HAP-1 (cell line): ENCODE results near the gene GNB1.
A peak's percentile ranks its signal among the peaks of the same experiment; 100 is the strongest.
"Not testable (repeated sequence)": the region's sequence is repeated elsewhere in the genome, so short reads cannot be mapped to it uniquely, and the experiment has no call there.

Experiments
- DNase-seq, 2 experiments: peaks; one replicate each; pipeline ENCODE4 v3.0.0-alpha.2; 2016 to 2020; ENCODE audit warnings: low spot score in 2 of 2
- H3K27me3 ChIP-seq: fragments of 250-450 bp; sonication (Bioruptor Pico); 2 replicates; pipeline ENCODE4 v1.5.1; 2020; ENCODE audit warnings: low read depth, mild to moderate bottlenecking, moderate library complexity
- H3K36me3 ChIP-seq: fragments of 250-450 bp; sonication (Bioruptor Pico); replicated peaks from 2 replicates; pipeline ENCODE4 v1.5.1; 2020; ENCODE audit warnings: mild to moderate bottlenecking
- H3K4me1 ChIP-seq: fragments of 250-450 bp; sonication (Bioruptor Pico); 2 replicates; pipeline ENCODE4 v1.5.1; 2020; ENCODE audit warnings: mild to moderate bottlenecking
- H3K4me3 ChIP-seq: fragments of 250-450 bp; sonication (Bioruptor Pico); 2 replicates; pipeline ENCODE4 v1.5.1; 2020; ENCODE audit warnings: mild to moderate bottlenecking, moderate library complexity
- H3K9me3 ChIP-seq: fragments of 250-450 bp; sonication (Bioruptor Pico); 2 replicates; pipeline ENCODE4 v1.5.1; 2020; ENCODE audit warnings: mild to moderate bottlenecking, moderate library complexity
- in situ Hi-C: fragments of 300-500 bp; cut with MboI; formaldehyde crosslinking; loops from 3 replicates; pipeline ENCODE4 v1.14.3; 2020; ENCODE audit warnings: low sequenced_read_pairs, inconsistent platforms, mixed read lengths

The GNB1 gene

DNA sequence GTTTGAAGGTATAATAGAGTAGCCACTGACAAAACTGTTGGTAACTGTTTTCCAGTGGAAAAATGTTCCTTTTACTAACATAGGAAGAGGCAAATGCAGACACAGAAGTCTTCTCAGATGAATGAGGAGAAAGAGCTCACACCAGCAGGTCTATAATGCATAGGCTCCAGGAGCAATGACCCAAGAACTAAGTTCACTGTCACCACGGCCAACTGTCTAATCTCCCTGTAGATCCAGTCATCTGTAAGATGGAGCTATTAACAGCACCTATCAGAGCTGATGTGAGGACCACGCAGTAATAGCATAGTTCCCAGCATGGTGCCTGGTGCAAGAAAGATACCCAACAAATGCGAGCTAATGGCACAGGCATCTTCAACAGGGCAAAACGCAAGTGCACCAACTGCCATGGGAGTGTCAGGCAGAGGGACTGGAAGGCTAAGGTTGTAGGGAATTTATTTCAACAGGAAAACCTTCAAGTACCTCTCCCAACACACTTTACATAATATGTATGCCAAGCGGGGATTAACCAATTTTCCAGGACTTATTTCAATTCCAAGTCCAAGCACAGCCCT, 12.9 kb downstream of the GNB1 start:
- no peaks in the 10 kb centered on the region for H3K27me3 ChIP-seq
- peaks cover 65% of the 10 kb centered on the region for H3K36me3 ChIP-seq
- no peaks in the 10 kb centered on the region; the same call in 1 of the 2 replicates for H3K9me3 ChIP-seq
- no peak for DNase-seq
- H3K4me3 ChIP-seq = no peak overlapping the region
- in situ Hi-C loops = no loop called here
- peaks cover 6% of the 10 kb centered on the region for H3K4me1 ChIP-seq

DNA sequence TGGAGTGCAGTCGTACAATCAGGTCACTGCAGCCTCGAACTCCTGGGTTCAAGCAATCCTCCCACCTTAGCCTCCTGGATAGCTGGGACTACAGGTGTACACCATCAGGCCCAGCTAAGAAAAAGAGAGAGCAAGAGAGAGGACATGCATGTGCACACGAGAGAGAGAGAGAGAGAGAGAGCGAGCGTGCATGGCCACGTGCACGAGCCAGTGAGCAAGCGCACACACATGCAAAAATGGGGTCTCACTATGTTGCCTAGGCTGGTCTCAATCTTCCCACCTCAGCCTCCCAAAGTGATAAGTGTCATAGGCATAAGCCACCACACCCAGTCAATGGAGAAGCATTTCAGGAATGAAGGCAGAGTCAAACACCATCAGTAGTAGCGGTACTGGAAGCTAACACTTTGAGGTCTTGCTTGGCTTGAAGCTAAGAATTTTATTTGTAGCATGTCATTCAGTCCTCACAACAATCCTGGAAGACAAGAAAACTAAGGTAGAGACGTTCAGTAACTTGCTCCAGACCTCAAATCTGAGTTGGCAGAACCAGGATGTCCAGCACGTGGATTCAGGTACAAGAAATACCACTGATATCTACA, 14.5 kb downstream of the GNB1 start:
- Histone ChIP-seq H3K36me3 (peaks cover 74% of the 10 kb centered on the region), H3K27me3 (no peaks in the 10 kb centered on the region), H3K4me3 (no peak overlapping the region), H3K4me1 (no peaks in the 10 kb centered on the region), H3K9me3 (no peaks in the 10 kb centered on the region; the same call in 1 of the 2 replicates)
- DNase-seq = no peak
- in situ Hi-C loops = no loop called here

DNA sequence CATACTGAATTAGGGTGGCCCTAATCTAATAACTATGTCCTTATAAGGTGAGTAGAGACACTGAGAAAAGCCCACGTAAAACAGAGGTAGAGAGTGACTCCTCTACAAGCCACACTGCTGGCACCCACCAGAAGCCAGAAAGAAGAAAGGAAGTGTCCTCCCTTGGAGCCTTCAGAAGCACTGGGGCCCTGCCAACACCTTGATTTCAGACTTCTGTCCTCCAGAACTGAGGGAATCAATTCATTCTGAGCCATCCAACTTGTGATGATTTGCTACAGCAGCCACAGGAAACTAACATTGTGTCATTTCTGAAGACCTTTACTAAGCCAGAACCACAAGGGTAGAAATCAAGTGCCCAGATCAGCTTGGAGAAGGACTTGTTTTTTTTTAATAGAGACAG, 15.0 kb downstream of the GNB1 start:
- Histone ChIP-seq H3K4me1 (no peaks in the 10 kb centered on the region), H3K36me3 (peaks cover 74% of the 10 kb centered on the region), H3K27me3 (no peaks in the 10 kb centered on the region), H3K9me3 (no peaks in the 10 kb centered on the region; the same call in 1 of the 2 replicates), H3K4me3 (no peak overlapping the region)
- in situ Hi-C loops = no loop called here
- DNase-seq = no peak

DNA sequence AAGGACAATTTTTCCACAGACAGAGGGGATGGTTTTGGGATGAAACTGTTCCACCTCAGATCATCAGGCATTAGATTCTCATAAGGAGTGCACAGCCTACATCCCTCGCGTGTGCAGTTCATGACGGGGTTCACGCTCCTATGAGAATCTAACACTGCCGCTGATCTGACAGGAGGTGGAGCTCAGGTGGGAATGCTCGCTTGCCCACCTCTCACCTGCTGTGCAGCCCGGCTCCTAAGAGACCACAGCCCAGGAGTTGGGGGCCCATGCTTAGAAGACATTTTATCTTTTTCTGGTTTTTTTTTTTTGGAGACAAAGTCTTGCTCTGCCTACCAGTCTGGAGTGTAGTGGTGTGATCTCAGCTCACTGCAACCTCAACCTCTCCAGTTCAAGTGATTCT, 16.0 kb downstream of the GNB1 start:
- no peaks in the 10 kb centered on the region; the same call in 1 of the 2 replicates for H3K9me3 ChIP-seq
- no peaks in the 10 kb centered on the region for H3K27me3 ChIP-seq
- peaks cover 68% of the 10 kb centered on the region for H3K36me3 ChIP-seq
- in situ Hi-C loops = no loop called here
- DNase-seq = no peak
- no peaks in the 10 kb centered on the region for H3K4me1 ChIP-seq
- no peak overlapping the region for H3K4me3 ChIP-seq

DNA sequence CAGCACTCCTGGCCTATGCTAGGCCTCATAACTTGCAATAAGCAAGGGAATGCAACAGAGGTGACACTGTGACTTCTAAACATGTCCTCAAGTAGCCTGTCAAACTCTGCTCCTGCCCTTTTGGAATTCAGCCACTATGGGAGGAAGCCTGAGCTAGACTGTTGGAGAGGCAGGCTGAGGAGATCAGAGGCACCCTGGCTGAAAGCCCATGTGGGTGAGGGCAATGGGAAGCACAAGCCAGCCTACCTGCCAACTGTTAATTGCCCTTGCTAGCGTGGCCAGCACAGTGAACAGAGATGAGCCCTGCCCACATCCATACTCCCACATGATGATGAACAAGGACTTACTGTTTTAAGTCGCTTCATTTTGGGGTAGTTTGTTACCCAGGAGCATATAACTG, 17.7 kb downstream of the GNB1 start:
- no peaks in the 10 kb centered on the region; the same call in 1 of the 2 replicates for H3K9me3 ChIP-seq
- in situ Hi-C loops = no loop called here
- H3K36me3 ChIP-seq = peaks cover 53% of the 10 kb centered on the region
- H3K27me3 ChIP-seq = no peaks in the 10 kb centered on the region
- H3K4me3 ChIP-seq = no peak overlapping the region
- no peak for DNase-seq
- H3K4me1 ChIP-seq = no peaks in the 10 kb centered on the region

DNA sequence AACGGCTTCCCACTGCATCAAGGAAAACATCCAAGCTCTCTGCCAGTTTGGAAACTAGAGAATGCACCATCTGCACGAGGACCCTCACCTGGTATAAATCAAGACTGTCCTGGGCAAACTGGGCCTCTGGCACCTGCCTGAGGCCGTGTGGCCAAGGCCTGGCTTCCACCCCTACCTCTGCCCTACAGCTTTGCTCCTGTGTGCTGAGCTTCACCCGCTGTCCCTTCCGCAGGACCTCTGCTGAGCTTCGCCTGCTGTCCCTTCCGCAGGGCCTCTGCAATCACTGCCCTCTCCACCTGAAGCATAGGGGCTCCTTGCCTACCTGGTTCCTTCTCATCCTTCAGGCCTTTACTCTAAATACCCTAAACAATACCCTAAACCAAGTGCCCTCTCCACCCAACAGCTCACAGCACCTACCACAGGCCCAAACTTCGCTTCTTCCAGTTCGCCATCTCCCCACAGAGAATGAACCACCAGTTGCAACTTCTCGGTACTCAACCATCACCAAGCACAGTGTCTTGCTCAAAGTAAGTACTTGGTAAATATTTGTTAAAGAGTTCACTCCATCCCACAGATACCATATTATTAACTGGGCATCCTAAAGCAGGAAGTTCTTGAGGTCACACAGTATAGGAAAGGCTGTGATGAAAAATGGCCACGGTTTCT, 18.4 kb downstream of the GNB1 start:
- Histone ChIP-seq H3K4me3 (no peak overlapping the region), H3K36me3 (peaks cover 46% of the 10 kb centered on the region), H3K9me3 (no peaks in the 10 kb centered on the region; the same call in 1 of the 2 replicates), H3K27me3 (no peaks in the 10 kb centered on the region), H3K4me1 (no peaks in the 10 kb centered on the region)
- in situ Hi-C loops = no loop called here
- no peak for DNase-seq

DNA sequence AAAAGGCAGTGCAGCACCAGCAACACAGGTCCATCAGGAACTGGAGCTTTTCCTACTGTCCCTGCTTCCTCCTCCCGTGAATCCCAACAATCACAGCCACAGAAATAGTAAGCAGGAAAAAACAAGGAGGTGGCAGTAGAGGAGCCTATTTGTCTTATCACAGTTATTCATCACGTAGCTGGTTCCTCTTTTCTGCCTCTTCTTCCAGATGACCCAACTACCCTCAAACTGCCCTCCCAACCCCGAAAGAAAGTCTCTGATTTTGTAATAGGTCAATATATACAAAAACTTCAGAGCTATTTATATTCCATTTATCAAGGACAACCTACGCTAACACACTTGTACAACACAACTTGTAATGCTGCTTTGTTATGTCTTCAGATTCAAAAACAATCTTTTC, 21.4 kb downstream of the GNB1 start:
- Histone ChIP-seq H3K9me3 (no peaks in the 10 kb centered on the region), H3K27me3 (no peaks in the 10 kb centered on the region), H3K36me3 (peaks cover 23% of the 10 kb centered on the region), H3K4me3 (no peak overlapping the region), H3K4me1 (no peaks in the 10 kb centered on the region)
- no peak for DNase-seq
- in situ Hi-C loops = no loop called here

DNA sequence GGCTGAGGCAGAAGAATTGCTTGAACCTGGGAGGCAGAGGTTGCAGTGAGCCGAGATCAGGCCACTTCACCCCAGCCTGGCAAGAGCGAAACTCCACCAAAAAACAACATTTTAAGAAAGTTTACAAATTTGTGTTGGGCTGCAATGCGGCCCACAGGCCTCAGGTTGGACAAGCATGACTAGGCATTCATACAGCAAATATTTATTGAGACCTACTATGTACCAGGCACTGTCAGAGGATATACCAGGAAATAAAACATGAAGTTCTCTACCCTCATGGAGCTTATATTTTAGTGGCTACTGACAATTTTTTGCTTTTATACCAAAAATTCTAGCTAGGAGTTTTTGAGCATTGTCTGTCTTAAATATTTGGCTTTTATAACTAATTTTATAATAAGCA, 23.7 kb downstream of the GNB1 start:
- in situ Hi-C loops = no loop called here
- H3K4me3 ChIP-seq = no peak overlapping the region
- H3K4me1 ChIP-seq = peaks cover 4% of the 10 kb centered on the region
- H3K27me3 ChIP-seq = no peaks in the 10 kb centered on the region
- H3K9me3 ChIP-seq = no peaks in the 10 kb centered on the region
- peaks cover 16% of the 10 kb centered on the region for H3K36me3 ChIP-seq
- no peak for DNase-seq

DNA sequence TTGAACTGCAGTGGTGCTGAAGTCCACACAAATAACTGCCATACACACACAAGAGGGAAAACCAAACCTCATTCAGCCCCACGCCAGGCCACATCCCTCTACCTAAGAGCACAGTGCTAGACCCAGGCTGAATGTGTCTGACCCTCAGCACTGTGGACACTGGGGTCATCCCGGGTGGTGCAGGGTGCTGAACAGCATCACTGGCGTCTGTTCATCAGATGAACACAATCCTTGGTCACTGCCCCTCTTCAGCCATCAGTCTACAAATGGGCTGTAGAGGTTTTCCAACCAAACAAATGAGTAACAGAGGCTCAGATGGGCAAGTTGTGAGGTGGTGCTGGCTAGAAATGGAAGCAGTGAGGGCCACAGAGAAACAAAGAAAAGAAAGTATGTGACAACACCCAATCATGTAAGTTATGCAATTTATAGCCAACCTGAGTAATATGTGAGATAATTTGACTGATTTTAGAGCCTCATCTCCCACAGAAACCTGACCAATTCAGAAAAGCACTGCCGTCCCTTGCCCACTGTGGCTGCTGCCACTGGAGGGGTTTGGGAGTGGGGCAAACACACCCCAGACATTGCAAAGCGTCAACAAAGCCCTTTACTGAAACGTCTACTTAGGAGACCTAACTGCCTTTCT, 27.9 kb downstream of the GNB1 start:
- Histone ChIP-seq H3K4me3 (no peak overlapping the region), H3K27me3 (no peaks in the 10 kb centered on the region), H3K9me3 (no peaks in the 10 kb centered on the region), H3K4me1 (peaks cover 30% of the 10 kb centered on the region), H3K36me3 (peaks cover 14% of the 10 kb centered on the region)
- DNase-seq = no peak
- in situ Hi-C loops = no loop called here

DNA sequence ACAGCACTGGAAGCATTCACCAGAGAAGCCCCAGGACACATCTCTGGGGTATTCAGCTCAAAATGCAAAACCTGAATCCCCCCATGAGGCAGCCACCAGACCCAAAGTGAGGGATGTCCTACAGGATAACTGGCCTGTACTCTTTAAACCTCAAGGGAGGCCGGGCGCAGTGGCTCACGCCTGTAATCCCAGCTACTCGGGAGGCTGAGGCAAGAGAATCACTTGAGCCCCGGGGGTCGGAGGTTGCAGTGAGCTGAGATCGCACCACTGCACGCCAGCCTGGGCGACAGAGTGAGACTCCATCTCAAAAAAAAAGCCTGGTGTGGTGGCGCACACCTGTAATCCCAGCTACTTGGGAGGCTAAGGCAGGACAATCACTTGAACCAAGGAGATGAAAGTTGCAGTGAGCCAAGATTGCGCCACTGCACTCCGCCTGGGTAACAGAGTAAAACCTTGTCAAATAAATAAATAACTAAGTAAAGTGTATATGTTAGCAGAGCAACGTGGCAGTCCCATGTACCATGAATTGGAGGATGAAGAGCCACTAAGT, 29.1 kb downstream of the GNB1 start:
- in situ Hi-C loops, DNase-seq, H3K9me3 ChIP-seq, H3K4me3 ChIP-seq, H3K27me3 ChIP-seq: not testable (repeated sequence)
- peaks cover 17% of the 10 kb centered on the region for H3K36me3 ChIP-seq
- peaks cover 32% of the 10 kb centered on the region for H3K4me1 ChIP-seq

DNA sequence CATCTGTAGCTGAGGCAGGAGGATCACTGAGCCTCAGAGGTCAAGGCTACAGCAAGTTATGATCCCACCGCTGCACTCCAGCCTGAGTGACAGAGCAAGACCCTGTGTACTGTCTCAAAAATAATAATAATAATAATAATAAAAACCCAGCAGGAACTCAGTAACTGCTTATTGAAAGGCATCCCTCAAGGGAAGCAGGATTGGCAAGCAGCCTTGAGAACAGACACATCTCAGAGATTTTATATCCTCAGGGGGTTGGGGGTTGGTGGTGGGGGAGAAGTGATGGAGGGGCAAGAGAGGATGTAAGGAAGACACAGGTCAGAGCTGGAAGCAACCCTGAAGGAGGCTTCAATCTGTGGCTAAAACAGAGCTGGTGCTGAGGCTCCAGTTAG, 29.6 kb downstream of the GNB1 start:
- Histone ChIP-seq H3K4me1 (peaks cover 32% of the 10 kb centered on the region), H3K9me3 (no peaks in the 10 kb centered on the region), H3K4me3 (no peak overlapping the region), H3K27me3 (no peaks in the 10 kb centered on the region), H3K36me3 (peaks cover 17% of the 10 kb centered on the region)
- in situ Hi-C loops = no loop called here
- no peak for DNase-seq

DNA sequence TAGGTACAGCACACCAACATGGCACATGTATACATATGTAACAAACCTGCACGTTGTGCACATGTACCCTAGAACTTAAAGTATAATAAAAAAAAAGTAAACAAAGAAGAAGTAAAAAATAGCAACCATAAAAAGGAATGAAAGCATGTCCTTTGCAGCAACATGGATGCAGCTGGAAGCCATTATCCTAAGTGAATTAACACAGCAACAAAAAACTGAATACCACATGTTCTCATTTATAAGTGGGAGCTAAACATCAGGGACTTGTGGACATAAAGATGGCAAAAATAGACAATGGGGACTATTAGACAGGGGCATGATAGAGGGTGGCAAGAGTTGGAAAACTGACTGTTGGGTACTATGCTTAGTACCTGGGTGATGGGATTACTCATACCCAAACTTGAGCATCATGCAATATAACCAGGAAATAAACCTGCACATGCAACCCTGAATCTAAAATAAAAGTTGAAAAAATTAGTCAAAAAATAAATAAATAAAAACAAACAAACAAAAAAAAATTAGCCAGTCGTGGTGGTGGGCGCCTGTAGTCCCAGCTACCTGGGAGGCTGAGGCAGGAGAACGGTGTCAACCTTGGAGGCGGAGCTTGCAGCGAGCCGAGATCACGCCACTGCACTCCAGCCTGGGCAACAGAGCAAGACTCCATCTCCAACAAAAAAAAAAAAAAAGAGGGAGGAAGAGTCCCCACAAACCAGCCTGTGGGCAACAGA, 30.8 kb downstream of the GNB1 start:
- in situ Hi-C loops, H3K9me3 ChIP-seq, H3K27me3 ChIP-seq: not testable (repeated sequence)
- Histone ChIP-seq H3K36me3 (peaks cover 17% of the 10 kb centered on the region), H3K4me1 (peaks cover 32% of the 10 kb centered on the region), H3K4me3 (peak overlapping the region; percentile 1; the same call in 1 of the 2 replicates)
- DNase-seq = peak in 1 of 2 experiments; percentile 23

DNA sequence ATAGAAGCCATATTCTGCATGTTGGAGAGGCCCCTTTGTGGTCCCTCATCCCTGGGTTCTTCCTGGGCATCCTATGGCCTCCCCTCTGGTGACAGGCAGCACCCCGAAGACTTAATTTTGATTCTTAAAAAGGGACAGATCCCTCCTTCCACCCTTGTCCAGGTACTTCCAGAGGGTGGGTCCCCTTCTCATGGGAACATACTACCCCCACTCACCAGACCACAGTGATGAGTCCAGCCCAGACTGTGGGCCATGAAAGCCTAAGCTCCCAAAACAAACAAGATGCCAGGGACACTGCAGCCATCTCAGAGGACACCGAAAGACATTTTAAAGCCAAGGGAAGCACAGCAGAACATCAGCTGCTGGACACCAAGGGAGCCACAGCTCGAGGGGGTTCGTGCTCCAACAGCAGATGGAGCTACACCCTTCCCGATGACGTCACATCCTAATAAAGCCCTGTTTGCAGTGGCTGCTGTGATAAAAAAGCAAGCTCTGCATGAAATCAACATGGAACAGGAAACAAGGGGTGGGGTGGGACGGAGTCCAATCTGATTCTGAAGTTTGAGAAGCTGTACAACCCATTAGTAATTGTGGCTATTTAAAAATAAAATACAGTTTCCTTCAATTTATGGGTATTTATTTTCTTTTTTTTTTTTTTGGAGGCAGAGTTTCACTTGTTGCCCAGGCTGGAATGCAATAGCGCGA, 32.4 kb downstream of the GNB1 start:
- peak; percentile 58 to 65 for DNase-seq
- H3K4me1 ChIP-seq = peaks cover 36% of the 10 kb centered on the region

More for the DNA sequence above, 32.4 kb downstream of the GNB1 start:
- no peaks in the 10 kb centered on the region for H3K27me3 ChIP-seq
- H3K36me3 ChIP-seq = peaks cover 27% of the 10 kb centered on the region
- H3K4me3 ChIP-seq = no peak overlapping the region
- in situ Hi-C loops = no loop called here
- H3K9me3 ChIP-seq = no peaks in the 10 kb centered on the region
